Measurements from ENCODE around the gene MMP24OS.

- TF ChIP-seq CTCF (IDR thresholded peaks at IDR 0.05) (no peak), POLR2A (IDR thresholded peaks at IDR 0.05) (no peak)
Observed at GRCh38 chr20:35232575-35232974, 45.3 kb downstream of the MMP24OS start.
